ENCODE results near the gene NDST4. TPM values are rescaled to one million over a fixed set of nuclear protein-coding genes. Genes with fewer than 3 reads are reported as not detected.
A peak's percentile ranks its signal among the peaks of the same experiment; 100 is the strongest.
"Not testable (repeated sequence)": the region's sequence is repeated elsewhere in the genome, so short reads cannot be mapped to it uniquely, and the experiment has no call there.

NDST4 gene
- total and polyA plus RNA-seq, 8 donors, result 0.34 to 1.2 (median 0.74) TPM; not detected in 2

GRCh38 chr4:114986133-114986532 is 127.3 kb downstream of the NDST4 start:
- no peak overlapping the region for H3K27ac ChIP-seq
- no peaks in the 10 kb centered on the region for H3K4me1 ChIP-seq
- no peak overlapping the region for H3K4me3 ChIP-seq
- TF ChIP-seq, protein P1, sequence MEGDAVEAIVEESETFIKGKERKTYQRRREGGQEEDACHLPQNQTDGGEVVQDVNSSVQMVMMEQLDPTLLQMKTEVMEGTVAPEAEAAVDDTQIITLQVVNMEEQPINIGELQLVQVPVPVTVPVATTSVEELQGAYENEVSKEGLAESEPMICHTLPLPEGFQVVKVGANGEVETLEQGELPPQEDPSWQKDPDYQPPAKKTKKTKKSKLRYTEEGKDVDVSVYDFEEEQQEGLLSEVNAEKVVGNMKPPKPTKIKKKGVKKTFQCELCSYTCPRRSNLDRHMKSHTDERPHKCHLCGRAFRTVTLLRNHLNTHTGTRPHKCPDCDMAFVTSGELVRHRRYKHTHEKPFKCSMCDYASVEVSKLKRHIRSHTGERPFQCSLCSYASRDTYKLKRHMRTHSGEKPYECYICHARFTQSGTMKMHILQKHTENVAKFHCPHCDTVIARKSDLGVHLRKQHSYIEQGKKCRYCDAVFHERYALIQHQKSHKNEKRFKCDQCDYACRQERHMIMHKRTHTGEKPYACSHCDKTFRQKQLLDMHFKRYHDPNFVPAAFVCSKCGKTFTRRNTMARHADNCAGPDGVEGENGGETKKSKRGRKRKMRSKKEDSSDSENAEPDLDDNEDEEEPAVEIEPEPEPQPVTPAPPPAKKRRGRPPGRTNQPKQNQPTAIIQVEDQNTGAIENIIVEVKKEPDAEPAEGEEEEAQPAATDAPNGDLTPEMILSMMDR (IDR thresholded peaks at IDR 0.05), result no peak
- H3K9me3 ChIP-seq, result peaks cover 0 to 2% of the 10 kb centered on the region in 2 donors
- ATAC-seq (no peak), DNase-seq (no peak)
- no peaks in the 10 kb centered on the region for H3K36me3 ChIP-seq
- intact Hi-C loops (cut with DNase I), result no loop called here
- H3K27me3 ChIP-seq, result no peaks in the 10 kb centered on the region

DNA sequence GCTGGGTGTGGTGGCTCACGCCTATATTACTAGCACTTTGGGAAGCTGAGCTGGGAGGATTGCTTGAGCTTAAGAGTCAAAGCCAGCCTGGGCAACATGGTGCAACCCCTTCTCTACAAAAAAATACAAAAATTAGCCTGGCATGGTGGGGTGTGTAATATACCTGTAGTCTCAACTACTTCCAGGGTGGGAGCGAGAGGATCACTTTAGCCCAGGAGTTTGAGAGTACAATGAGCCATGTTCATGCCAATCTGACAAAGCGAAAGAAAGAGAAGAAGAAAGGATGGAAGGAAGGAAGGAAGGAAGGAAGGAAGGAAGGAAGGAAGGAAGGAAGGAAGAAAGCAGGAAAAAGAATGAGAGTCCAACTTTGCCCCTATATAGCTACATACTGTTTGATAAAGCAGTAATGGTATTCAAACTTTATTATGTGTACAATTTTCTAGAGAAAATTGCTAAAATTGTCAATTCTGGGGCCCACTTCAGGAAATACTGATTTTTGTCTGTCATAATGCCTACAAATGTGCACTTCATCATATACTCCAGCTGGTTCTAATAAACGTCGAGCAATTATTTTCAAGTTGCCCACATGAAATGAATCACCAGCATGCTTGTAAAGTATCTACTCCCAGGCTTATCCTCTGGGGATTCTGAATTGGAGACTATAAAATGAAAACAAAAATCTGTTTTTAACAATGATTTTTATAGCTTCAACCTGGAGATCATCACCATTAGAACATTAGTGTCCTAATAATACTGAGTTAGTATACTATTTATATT is 132.3 kb downstream of the NDST4 start:
- TF ChIP-seq, protein P1 (IDR thresholded peaks at IDR 0.05), result no peak
- DNase-seq, result no peak
- H3K4me1 ChIP-seq, result no peaks in the 10 kb centered on the region
- intact Hi-C loops (cut with DNase I), result no loop called here
- no peaks in the 10 kb centered on the region for H3K36me3 ChIP-seq
- H3K4me3 ChIP-seq, result no peak overlapping the region
- H3K27me3 ChIP-seq, result no peaks in the 10 kb centered on the region
- no peak overlapping the region for H3K27ac ChIP-seq
- H3K9me3 ChIP-seq, result peaks cover 0 to 2% of the 10 kb centered on the region in 2 donors
- ATAC-seq, result no peak

DNA sequence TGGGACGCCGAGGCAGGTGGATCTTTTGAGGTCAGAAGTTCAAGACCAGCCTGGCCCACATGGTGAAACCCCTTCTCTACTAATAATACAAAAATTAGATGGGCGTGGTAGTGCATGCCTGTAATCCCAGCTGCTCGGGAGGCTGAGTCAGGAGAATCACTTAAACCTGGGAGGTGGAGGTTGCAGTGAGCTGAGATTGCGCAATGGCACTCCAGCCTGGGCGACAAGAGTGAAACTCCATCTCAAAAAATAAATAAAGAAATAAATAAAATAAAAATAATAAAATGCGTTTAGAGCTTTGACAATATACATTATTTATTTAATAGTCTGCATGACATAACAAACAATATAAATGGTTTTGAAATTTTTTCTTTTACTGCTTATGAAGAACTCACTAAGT is 133.0 kb downstream of the NDST4 start:
- H3K9me3 ChIP-seq; H3K27ac ChIP-seq; H3K27me3 ChIP-seq; H3K4me1 ChIP-seq; H3K36me3 ChIP-seq; H3K4me3 ChIP-seq; ATAC-seq; intact Hi-C loops (cut with DNase I): not testable (repeated sequence)
- DNase-seq, result peak in 1 of 4 donors; percentile 20

GRCh38 chr4:114976901-114977300 is 136.5 kb downstream of the NDST4 start:
- H3K9me3 ChIP-seq, result no peaks in the 10 kb centered on the region
- no peaks in the 10 kb centered on the region for H3K36me3 ChIP-seq
- DNase-seq (no peak), ATAC-seq (no peak)
- intact Hi-C loops (cut with DNase I), result no loop called here
- H3K4me3 ChIP-seq, result no peak overlapping the region
- no peak overlapping the region for H3K27ac ChIP-seq
- no peaks in the 10 kb centered on the region for H3K4me1 ChIP-seq
- H3K27me3 ChIP-seq, result no peaks in the 10 kb centered on the region
- TF ChIP-seq, protein P1 (IDR thresholded peaks at IDR 0.05), result no peak

DNA sequence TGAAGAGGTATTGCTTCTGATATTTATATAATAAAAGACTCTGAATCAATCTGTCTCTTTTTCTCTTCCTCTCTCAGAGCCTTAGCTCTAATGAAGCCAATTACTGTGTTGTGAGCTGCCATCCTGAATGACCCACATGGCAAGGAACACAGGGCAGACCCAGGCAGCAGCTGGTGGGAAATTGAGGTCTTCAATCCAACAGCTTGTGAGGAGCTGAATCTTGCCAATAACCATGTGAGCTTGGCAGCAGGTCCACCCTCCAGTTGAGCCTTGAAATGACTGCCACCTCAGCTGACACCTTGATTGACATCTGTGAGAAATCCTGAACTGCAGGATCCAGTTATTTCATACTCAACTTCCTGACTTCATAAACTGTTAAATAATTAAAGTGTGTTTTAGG is 149.4 kb downstream of the NDST4 start:
- H3K4me3 ChIP-seq, result no peak overlapping the region
- ATAC-seq (no peak), DNase-seq (no peak)
- H3K27me3 ChIP-seq, result no peaks in the 10 kb centered on the region
- peaks cover 0 to 1% of the 10 kb centered on the region in 2 donors for H3K9me3 ChIP-seq
- TF ChIP-seq, protein P1 (IDR thresholded peaks at IDR 0.05), result no peak
- H3K36me3 ChIP-seq, result no peaks in the 10 kb centered on the region
- intact Hi-C loops (cut with DNase I), result no loop called here
- H3K27ac ChIP-seq, result no peak overlapping the region
- no peaks in the 10 kb centered on the region for H3K4me1 ChIP-seq

DNA sequence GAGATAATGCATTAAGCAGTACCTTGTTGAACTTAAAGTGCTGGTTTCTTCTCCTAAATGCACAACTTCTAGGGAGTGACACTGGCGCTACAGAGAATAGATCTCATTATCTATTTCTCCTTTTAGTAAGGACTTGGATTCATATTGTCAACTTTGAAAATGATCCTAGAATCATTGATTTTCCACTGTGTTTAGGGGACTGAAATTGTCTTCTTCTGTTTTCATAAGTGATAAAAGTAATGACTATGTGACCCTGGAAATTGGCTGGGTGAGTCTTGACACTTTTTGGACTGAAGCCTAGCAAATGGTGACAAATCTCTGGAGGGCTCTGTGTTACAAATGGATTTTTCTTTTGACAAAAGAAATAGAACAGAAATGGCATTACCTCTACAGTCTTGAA is 167.8 kb downstream of the NDST4 start:
- DNase-seq (no peak), ATAC-seq (no peak)
- TF ChIP-seq, protein P1 (IDR thresholded peaks at IDR 0.05), result no peak
- H3K27me3 ChIP-seq, result no peaks in the 10 kb centered on the region
- no peaks in the 10 kb centered on the region for H3K9me3 ChIP-seq
- H3K36me3 ChIP-seq, result no peaks in the 10 kb centered on the region
- H3K27ac ChIP-seq, result no peak overlapping the region
- no peak overlapping the region for H3K4me3 ChIP-seq
- H3K4me1 ChIP-seq, result no peaks in the 10 kb centered on the region
- intact Hi-C loops (cut with DNase I), result no loop called here
